IPS-15b (cell line): ENCODE results near the gene TM4SF4.

Experiments used
- H3K27me3 ChIP-seq: one replicate; pipeline ENCODE4 v1.6.1; 2013; ENCODE audit warnings: low read length; ENCODE audit not compliant: control insufficient read depth, insufficient read depth
- H3K36me3 ChIP-seq: one replicate; pipeline ENCODE4 v1.6.1; 2013; ENCODE audit warnings: low read length; ENCODE audit not compliant: control insufficient read depth, insufficient read depth
- H3K4me1 ChIP-seq: one replicate; pipeline ENCODE4 v1.6.1; 2013; ENCODE audit warnings: mild to moderate bottlenecking, low read length; ENCODE audit not compliant: control insufficient read depth, insufficient read depth
- H3K4me3 ChIP-seq: one replicate; pipeline ENCODE4 v1.5.1; 2013; ENCODE audit warnings: low read depth, low read length
- H3K9ac ChIP-seq: one replicate; pipeline ENCODE4 v1.6.1; 2013; ENCODE audit warnings: low read depth, mild to moderate bottlenecking, low read length
- H3K9me3 ChIP-seq: one replicate; pipeline ENCODE4 v1.6.1; 2013; ENCODE audit warnings: mild to moderate bottlenecking, low read length; ENCODE audit not compliant: control insufficient read depth, insufficient read depth

Gene TM4SF4

GRCh38 chr3:149547413-149547812 lies 72.9 kb downstream of the TM4SF4 start:
- H3K36me3 ChIP-seq = no peaks in the 10 kb centered on the region
- H3K4me1 ChIP-seq = peaks cover 16% of the 10 kb centered on the region
- no peak overlapping the region for H3K9ac ChIP-seq
- H3K27me3 ChIP-seq = no peaks in the 10 kb centered on the region
- no peaks in the 10 kb centered on the region for H3K9me3 ChIP-seq
- H3K4me3 ChIP-seq = no peak overlapping the region

- no peak overlapping the region for H3K4me3 ChIP-seq
- H3K9ac ChIP-seq = no peak overlapping the region
- no peaks in the 10 kb centered on the region for H3K9me3 ChIP-seq
- no peaks in the 10 kb centered on the region for H3K27me3 ChIP-seq
- no peaks in the 10 kb centered on the region for H3K36me3 ChIP-seq
- H3K4me1 ChIP-seq = peaks cover 13% of the 10 kb centered on the region
Observed at GRCh38 chr3:149547954-149548668, 73.6 kb downstream of the TM4SF4 start.

GRCh38 chr3:149548669-149549065 lies 74.2 kb downstream of the TM4SF4 start:
- Histone ChIP-seq H3K9ac (no peak overlapping the region), H3K36me3 (no peaks in the 10 kb centered on the region), H3K4me1 (peaks cover 13% of the 10 kb centered on the region), H3K9me3 (no peaks in the 10 kb centered on the region), H3K27me3 (no peaks in the 10 kb centered on the region), H3K4me3 (no peak overlapping the region)

DNA sequence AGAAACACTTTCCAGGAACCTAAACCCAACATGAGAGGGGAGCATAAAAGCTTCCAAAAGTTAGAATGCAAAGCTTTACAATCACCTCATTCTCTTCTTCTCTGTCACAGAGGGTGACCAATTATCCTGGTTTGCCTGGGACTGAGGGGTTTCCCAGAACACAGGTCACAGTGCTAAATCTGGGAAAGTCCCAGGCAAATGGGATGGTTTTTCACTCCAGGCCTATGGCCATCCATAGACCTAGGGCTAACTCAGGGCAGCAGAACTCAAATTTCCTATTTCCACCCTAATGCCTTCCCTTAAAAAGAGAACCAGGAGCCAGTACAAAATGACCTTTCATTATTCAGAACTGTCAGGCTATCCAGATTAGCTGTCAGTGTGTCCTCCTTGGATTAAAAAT lies 77.0 kb downstream of the TM4SF4 start:
- Histone ChIP-seq H3K27me3 (no peaks in the 10 kb centered on the region), H3K9me3 (no peaks in the 10 kb centered on the region), H3K4me1 (peaks cover 22% of the 10 kb centered on the region), H3K9ac (no peak overlapping the region), H3K36me3 (no peaks in the 10 kb centered on the region), H3K4me3 (no peak overlapping the region)

- Histone ChIP-seq H3K36me3 (no peaks in the 10 kb centered on the region), H3K4me1 (peaks cover 17% of the 10 kb centered on the region), H3K4me3 (no peak overlapping the region), H3K9ac (no peak overlapping the region), H3K9me3 (no peaks in the 10 kb centered on the region), H3K27me3 (no peaks in the 10 kb centered on the region)
Observed at GRCh38 chr3:149552700-149553099, 78.2 kb downstream of the TM4SF4 start.
